GM12864 (cell line): ENCODE data around the gene CDH13.

Source experiments
- DNase-seq: peaks from one replicate; pipeline ENCODE4 v3.0.0-alpha.2; 2011; ENCODE audit warnings: low read depth
- H3K4me3 ChIP-seq: 2 replicates; pipeline ENCODE4 v1.5.1; 2011; ENCODE audit warnings: mild to moderate bottlenecking, low read depth, low read length, control low read depth
- CTCF ChIP-seq: IDR thresholded peaks from 2 replicates; pipeline ENCODE4 v1.5.1; 2011; ENCODE audit warnings: low read depth, mild to moderate bottlenecking, moderate library complexity, low read length, control low read depth, inconsistent platforms; ENCODE audit errors: missing control alignments

The CDH13 gene

GRCh38 chr16:82682767-82683166 lies 56.0 kb downstream of the CDH13 start:
- no peak for DNase-seq
- no peak for TF ChIP-seq CTCF
- no peak overlapping the region for H3K4me3 ChIP-seq

DNA sequence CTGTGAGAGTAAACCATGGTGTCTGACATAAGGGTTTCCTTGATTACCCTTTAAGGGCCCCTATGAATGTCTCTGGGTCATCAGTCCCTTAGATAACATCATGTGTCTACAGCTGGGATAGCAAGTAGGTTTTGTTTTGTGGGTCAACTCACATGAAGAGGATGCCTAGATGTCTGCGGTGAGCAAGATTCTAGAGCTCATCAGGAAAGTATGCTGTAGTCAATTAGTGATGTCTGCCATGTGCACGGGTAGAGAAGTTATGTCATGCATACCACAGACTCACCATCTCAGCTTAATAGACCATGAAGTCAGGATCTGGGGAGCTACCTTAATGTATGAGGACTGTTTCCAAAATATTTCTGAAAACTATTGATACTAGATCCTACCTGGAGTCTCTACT lies 57.5 kb downstream of the CDH13 start:
- no peak for TF ChIP-seq CTCF
- H3K4me3 ChIP-seq = no peak overlapping the region
- DNase-seq = no peak

DNA sequence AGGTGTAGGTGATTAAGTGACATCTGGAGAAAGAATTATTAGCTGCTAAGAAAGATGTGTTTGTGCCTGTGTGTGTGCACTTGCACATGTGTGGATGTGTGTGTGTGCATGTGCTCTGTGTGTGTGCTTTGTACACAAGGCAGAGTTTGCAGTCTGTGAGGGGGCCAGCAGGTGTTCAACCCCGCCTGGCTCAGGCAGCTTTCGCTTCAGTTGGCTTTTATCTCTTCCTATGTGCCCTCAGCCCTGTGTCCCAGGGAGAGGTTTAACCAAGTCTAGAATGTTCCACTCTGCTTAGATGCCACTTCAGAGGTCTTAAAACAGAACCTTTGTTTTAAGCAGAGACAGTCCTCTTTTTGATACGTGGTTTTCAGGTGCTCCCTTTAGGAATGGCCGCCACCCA lies 58.8 kb downstream of the CDH13 start:
- no peak for TF ChIP-seq CTCF
- DNase-seq = no peak
- H3K4me3 ChIP-seq = no peak overlapping the region

GRCh38 chr16:82694239-82694874 lies 67.6 kb downstream of the CDH13 start:
- TF ChIP-seq CTCF = no peak
- H3K4me3 ChIP-seq = no peak overlapping the region
- DNase-seq = no peak

DNA sequence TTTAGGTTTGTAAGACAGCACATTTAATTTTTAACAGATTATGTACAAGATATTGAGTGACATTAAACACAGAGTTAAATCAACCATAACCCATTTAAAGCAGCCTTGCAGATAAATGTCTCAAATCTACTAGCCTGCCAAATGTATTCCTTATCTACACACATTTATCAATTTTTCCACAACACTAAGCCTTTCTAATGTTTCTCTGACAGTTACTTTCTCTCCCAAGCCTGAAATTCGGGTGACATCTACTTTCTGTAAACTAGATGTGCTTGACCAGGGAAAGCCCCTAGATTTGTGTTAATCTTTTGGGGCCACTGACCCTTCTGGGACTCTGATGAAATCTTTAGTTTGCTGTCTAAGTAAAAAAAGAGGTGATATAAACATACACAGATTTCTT lies 69.0 kb downstream of the CDH13 start:
- H3K4me3 ChIP-seq = no peak overlapping the region
- DNase-seq = no peak

DNA sequence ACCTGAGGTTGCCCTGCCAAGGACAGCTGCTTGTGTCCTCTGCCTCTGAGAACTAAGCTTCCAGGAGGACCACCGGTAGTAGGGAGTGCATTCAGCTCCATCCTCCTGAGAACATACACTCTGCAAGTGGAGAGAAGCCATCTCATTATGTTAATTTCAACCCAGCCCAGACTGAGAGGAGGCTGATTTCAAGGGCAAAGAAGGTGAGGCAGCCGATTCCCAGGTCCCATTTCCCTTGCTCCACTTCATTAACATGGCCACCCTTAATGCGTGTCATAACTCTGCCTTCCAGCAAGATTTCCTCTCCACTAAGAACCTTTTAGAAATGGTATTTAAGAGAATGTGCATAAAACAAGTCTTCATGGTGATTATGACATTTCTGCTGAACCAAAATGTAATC lies 72.5 kb downstream of the CDH13 start:
- H3K4me3 ChIP-seq = no peak overlapping the region
- DNase-seq = no peak
- no peak for TF ChIP-seq CTCF

More for the DNA sequence above, 69.0 kb downstream of the CDH13 start:
- no peak for TF ChIP-seq CTCF
